GDM1 (cell line): ENCODE results near the gene PELI2.

ENCODE experiments used
- DNase-seq: peaks from one replicate; lab custom pipeline; 2025; lab: John Stamatoyannopoulos, UW

The PELI2 gene, protein sequence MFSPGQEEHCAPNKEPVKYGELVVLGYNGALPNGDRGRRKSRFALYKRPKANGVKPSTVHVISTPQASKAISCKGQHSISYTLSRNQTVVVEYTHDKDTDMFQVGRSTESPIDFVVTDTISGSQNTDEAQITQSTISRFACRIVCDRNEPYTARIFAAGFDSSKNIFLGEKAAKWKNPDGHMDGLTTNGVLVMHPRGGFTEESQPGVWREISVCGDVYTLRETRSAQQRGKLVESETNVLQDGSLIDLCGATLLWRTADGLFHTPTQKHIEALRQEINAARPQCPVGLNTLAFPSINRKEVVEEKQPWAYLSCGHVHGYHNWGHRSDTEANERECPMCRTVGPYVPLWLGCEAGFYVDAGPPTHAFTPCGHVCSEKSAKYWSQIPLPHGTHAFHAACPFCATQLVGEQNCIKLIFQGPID

DNA sequence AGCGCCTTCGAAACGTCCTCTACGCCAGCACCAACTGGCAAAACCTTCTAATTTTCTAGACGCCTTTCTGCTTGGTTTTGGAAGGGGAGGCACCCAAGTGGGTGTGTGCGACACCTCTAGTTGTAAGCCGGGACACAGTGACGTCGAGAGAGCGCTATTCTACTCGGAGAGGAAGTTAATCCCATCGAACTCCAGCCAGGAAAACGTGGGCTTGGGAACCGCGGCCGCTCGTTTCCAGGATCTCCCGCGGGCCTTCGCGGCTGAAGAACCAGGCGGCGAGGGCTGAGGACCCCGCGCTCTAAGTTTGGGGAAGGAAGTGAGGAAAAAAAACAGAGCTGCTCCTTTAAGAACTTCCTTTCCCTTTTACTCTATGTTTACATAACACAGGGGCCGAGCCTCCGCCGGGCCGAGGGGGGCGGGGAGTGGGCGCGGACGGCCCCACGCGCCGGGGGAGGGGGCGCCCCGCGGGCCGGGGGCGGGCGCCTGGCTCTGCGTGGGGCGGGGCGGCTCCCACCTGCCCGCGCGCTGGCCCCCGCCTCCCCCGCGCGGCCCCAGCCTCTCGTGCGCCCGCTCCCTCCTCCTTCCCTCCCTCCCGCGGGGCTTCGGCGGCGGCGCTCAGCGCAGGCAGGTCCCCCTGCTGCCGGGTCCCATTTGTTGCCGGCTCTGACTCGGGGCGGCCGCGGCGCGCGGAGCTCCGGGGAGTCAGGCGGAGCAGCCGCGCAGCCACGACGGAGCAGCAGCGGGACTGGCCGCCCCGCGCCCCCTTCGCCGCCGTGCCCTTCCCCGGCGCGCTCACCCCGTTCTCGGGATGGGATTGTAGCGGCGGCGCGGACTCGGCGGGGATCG is at the start of gene PELI2:
TSS of gene PELI2 (plus strand) at position 647 of the 846 bp plus-strand sequence. CDS start 250 bp downstream, outside the sequence.
- no peak for DNase-seq

DNA sequence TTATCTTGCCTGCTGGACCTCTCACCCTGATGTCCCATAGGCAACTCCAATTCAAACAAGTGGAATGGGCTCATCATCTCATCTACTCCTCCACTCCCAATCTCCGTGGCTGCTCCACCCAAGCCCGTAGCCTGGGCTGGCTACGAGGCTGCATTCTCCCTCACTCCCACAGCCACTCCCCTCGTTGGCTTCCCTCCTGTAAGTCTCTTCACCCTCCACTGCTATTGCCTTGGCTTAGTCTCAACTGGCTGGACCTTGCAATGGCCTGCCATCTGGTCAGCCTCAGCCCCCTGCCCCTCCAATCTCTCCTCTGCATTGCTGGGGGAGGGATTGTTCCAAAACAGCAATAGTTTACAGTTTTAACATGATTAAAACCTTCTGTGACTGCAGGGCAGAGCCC is 44.4 kb upstream of the PELI2 start:
- no peak for DNase-seq

DNA sequence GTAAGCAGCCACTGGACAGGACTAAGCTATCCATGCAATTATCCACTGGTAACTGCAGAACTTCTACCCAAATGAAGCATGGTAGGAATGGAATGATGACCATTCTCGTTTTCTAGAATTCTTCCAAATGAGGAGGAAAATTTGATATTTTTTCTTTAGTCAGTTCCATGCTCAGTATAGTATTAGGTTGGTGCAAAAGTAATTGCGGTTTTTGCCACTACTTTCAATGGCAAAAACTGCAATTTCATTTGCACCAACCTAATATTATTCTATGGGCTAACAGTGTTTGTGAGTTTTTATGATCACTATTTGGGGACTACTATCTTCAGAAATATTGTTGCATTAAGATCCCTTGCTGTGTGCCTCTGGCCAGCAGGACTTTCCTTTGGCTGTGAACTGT is 42.9 kb upstream of the PELI2 start:
- DNase-seq: no peak

DNA sequence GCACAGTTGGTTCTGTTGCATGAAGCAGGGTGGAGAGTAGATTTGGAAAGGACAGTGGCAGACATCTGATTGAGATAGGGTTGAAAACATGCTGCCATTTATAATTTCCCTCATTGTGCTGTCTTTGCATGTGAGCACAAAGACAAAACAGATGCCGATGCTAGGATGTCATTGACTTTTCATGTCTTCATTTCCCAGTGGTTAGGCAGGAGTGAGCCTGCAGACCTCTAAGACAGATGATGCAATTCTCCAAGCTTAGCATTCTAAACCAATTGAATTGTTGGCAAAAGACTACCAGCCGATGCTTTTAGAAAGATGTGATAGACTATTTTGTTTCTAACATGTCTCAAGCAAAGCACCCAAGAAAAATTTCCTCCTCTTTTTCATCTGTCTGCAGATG is 37.1 kb upstream of the PELI2 start:
- DNase-seq: no peak

DNA sequence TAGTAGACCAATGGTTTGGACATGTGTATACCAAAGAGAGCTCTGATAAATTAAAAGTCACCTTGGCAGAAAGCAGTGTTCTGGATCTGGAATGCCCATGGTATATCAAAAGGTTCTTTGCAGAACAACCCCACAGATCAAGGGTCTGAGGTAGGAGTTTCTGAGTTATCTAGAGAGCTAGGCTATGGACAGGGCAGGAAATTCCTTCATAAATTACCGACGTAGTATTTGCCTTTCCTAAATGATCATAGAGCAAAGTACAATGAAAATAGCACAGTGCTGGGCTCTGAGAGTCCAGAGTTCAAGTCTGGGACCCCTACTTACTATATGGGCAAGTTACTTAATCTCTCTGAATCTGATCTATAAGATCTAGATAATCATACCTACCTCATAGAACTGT is 35.3 kb upstream of the PELI2 start:
- no peak for DNase-seq

DNA sequence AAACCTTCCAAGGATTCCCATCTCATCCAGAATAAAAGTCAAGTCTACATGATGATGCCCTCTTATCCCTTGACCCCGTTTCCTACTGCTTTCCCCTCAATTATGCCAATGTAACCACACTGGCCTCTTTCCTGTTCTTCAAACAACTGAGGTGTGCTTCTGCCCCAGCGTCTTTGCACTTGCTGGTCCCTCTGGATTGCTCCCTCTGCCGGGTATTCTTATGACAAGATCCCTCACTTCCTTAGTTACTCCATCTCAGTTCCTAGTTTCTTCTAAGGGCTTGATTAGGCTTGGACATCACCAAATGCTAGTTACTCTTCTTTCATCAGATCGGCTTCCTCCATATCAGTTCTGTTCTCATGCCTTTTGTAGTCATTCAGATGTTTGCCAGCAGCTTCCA is 32.7 kb upstream of the PELI2 start:
- no peak for DNase-seq

DNA sequence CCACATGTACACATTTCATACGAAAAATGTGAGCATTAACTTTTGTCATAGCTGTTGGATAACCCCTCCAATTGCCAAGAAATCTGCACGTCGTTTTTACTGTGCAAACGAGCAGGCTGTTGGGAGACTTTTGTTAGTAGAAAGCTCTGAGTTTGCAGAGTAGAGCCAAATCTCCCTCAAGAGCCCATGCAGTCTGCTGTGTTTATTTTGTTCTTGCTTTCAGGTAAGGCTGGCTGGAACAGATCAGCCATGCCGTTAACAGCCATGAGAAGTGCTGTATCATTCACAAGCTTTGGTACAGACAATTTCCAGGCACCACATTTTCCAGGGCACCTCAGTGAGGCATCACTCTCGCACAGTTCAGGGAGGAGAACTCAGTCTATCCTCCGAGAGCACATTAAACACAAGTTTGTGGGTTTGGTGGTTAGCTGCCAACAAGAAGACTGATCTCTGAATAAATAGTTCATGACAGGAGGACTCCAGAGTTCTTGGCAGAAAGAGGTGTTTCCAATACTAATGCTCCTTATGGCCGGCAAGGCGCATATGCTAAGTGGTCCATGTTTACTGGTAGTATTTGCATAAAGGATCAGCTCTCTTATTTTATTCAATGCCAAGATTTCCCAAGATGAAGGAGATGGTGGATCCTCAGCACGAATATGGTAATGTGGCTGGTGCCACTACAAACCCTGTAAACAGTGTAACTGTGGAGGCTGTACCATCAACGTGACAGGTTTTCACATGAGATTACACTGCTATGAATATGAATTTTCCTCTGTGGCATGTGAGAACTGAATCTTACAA is 30.3 kb upstream of the PELI2 start:
- no peak for DNase-seq

DNA sequence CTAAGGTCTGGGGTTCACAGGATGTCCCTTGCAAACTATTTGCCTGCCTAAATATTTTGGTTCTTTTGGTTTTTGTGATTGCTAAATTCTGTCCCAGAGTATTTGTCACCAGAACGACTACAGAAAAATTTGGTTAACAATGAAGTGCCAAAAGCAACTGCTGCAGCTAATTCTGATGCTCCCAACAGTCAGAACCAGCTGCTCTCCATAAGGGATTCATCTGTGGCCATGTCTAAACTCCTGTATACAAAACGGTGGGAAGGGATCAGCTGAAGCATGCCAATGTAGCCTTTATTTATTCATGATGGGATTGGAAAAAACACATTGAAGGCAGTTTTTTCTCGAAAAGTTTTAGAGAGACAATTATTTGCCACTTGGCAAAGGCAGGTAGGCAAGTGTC is 29.3 kb upstream of the PELI2 start:
- DNase-seq: no peak

DNA sequence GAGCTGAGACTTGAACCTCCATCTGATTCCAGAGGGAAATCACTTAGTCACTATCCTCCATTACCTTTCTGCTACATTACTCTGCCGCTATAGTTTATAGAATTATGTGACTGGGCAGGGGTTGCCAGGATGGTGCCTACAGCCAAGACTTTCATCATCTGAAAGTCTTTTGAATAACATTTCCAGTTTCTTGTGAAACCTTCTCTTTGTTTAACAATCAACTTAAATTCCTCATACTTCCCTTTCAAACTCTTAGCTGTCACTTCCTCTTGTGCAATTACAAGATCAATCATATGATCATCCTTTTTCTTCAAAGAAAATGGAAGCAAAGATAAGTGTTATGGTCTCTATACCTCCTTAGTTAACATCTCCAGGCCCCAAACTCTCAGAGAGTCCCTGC is 25.4 kb upstream of the PELI2 start:
- DNase-seq: no peak

DNA sequence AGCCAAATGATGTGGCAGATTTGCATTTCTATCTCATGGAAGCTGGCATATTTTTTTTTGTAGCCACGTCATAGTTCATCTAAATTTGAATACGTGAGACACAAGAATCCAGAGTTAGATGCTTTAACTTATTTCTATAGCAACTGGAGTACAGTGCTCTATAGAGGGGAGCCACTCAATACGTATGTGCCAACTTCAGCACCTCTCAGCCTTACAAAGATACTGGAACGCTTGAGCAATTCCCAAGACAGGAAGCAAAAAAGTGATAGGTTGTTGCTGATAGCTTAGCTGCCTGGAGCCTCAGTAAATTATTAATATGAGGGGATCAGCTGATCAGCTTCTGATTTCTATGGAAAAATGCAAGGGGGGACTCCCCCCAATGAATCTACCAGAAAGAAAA is 24.1 kb upstream of the PELI2 start:
- DNase-seq: no peak

DNA sequence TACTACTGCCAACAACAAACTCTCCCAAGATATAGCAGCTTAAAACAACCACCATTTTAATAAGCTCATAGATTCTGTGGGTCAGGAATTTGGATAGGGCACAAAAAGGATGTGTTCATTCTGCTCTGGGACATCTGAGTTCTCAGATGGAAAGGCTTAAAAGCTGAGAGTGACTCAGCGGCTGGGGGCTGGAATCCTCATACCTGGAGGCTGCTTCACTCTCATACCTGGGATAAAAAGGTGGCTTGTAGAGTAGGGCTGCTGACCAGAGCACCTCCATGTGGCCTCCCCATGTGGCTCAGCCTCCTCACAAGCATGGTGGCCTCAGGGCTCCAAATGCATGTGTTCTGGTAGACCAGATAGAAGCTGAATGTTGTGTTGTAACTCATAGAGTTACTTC is 20.2 kb upstream of the PELI2 start:
- DNase-seq: no peak

DNA sequence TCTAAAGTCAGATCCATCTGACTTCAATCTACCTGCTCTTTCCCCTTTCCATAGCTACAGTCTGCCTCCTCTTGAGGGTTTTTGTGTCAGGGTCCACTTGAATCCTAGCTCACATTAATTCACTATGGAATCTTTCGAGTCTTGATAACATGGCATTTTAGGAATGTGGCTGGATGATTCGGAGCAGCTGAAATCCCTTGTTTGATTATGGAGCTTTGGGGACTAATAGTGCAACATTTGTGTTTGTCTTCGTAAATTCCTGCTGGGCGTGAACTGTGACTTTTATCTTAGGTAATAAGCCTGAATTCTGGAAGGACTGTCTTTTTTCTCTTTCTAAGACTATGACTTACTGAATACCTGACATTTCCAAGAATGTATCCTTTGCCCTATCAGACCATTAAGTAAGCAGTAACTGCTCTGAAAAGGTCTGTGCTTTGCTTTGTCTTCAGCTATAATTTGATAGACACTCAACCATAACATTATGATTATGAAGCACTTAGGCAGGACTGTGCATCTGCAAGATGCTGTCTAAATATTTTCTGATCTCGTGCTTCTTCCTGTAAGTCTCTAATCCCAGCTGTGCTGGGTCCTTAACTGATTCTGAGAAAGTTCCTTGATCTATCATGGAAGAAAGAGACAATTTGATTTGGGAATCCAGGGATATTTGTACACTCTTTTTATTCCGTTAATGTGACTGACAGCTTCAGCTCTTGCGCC is 19.0 kb upstream of the PELI2 start:
- no peak for DNase-seq

DNA sequence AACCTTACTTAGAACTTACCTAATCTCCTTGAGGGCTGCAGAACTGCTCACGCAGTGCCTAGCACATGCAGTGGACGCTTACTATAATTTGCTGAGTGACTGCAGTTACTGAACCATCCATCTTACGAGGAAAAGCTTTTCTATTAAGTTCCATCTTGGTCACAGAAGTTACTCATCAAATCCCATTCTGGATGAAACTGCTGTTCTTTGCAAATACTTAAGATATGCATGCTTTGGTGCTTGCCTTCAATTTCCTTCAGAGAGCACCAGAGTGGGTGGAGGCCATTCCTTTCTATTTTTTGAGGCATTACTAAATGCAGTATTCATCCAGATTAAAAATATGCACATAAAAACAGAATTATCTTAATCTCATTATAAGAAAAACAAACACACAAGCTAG is 17.7 kb upstream of the PELI2 start:
- DNase-seq: no peak

DNA sequence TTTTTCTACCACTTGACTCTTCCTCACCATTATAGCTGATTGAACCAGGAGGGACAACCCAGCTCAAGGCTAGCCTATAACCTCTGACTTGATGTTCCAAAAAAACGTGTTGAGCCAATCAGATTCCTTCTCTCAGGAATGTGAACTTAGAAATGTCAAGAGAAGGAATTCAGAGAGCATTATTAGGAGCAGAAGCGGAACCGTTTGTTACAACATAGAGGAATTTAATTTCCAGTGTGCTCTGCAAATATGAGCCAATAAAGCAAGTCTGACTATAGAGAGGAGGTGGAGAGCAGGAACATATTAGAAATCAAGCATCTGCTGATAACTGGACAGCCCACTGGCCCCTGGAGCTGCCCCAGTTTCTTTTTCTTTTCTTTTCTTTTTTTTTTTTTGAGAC is 15.3 kb upstream of the PELI2 start:
- no peak for DNase-seq

DNA sequence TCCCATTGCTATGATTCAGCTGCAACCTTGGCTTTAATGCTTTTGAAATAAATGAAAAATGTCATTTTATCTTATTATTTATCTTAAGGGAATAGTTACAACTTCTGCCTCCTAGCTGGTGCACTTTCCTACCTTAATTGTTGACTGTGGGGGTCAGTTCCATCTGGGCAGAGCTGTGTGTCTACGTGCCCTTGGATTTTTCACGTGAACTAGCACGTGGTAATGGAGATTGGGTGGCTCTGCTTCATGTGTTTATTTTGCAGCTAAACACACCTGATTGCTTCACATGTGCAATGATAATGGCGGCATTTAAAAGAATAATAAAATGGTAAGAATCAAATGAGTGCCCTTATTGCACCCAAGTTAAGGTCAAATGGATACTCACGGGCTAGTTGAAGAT is 10.6 kb upstream of the PELI2 start:
- DNase-seq: no peak

DNA sequence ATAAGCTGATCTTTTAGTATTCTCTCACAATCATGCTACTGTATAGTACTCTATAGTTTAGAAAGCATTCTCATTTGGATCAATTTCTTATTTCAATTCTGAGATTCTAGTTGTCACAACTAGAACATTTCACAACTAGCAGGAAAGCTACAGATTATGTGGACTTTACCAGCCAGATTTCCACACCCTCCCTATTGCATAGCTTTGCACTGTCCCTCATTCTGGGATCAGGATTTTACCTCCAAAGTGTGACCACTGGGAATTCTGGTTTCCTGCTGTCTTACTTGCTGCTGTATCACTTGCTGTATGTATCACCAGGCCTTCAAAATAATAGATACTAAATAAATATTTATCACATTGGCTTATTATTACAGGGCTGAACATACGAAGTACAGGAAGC is 10.2 kb upstream of the PELI2 start:
- no peak for DNase-seq

DNA sequence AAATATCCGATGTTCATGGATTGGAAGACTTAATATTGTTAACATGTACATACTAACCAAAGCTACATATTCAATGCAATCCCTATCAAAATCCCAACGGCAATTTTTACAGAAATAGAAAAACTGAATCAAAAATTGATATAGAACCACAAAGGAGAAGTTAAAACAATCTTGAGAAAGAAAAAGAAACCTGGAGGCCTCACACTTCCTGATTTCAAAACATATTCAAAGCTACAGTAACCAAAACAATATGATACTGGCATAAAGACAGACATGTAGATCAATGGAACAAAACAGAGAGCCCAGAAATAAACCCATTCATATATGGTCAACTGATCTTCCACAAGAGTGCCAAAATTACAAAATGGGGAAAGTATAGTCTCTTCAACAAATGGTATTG is 5.4 kb upstream of the PELI2 start:
- no peak for DNase-seq

DNA sequence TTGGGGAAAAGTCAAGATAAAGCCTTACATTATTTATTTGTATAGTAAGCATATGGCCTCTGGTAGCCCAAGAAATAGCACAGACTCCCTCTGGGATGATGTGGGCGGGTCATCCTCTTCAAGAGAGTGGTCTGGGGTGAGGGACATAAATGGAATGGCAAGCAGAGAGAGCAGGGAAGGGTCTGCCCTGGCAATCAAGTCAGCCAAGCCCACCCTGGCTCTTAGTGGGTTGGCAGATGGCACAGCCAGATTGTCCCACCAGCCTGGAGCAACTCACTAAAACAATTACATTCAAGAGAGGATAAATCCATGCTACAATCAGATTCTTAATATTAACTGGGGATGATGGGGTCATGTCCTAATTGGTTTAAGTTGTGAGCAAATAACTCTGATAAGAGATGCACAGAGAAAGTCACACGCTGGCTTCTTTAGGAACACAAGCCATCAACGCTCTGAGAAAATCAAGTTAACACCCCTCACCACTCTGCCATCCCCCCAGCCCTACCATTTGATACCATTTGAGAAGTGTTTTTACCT is 2.8 kb upstream of the PELI2 start:
- no peak for DNase-seq

DNA sequence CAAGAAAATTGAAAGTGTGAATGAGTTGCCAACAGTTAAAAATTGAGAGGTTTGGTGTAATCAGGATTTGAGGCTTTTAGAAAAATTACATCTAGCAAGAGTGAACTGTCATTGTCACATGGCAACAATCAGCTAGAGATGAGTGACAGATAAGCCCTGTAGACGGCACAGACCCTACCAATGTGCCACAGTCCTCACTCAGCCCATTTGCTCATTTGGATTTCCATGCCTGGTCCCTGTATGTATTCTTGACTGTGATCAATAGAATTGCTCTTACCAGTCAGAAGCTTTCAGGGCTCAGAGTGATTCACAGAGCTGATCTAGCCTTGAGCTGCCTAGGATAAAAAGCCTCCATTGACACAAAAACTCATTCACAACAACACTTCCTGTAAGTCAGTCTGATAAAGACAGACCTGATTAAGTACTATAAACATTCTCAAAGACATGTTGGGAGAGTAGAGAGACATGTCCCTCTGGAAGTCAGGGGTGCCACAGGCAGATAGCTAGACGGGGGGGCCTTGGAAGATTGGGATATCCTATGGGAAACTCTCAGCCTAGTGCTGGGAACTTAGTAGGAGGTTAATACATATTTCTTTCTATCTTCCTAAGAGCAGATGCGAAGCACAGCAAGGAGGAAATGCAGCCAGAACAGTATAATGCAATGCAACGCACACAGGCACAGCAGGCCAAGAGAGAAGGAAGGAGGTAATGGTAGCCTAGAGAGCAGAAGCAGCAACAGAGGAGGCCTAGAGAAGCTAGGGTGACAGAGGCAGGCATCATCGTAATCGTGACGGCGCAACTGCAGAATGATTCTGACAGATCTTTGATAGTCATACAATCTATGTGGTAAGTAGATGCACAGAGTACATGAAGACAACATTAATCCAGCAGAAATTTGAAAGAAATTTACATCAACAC is 2.0 kb upstream of the PELI2 start:
- DNase-seq: no peak

DNA sequence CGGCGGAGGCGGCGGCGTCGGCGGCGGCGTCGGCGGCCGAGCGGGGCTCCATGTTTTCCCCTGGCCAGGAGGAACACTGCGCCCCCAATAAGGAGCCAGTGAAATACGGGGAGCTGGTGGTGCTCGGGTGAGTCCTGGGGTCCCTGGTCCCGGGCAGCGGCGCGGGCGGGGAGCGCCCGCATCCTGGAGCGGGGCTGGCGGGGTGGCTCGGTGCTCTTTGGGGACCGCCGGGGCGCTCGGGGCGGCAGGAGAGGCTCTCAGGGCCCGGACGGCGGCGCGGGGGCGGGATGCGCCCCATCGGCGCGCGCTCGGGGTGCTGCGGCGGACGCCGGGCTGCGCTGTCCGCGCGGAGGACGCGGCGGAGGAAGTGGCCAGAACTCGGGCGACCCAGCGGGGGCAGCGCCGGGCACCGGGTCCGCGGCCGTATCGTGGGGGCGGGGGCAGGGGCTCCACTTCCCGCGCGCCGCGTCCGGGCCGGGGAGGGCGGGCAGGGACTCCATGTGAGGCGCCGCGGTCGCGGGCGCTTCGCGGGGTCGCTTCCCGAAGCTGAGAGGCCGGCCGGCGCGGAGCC is 485 bp downstream of the PELI2 start:
- no peak for DNase-seq
